Right lobe of liver (tissue), 6 donors: ENCODE results near the gene BNIP3. TPM values are rescaled to one million over a fixed set of nuclear protein-coding genes. Genes with fewer than 3 reads are reported as not detected.
"Not testable (repeated sequence)": the region's sequence is repeated elsewhere in the genome, so short reads cannot be mapped to it uniquely, and the experiment has no call there.

ENCODE experiments used
- ATAC-seq, 4 donors: fragments of 200-7000 bp; cut with Tn5 transposase; one replicate each; pipeline ENCODE4 v1.9.1; 2020; ENCODE audit warnings: mild to moderate bottlenecking in 4 of 4, moderate library complexity in 4 of 4
- DNase-seq, 3 donors: peaks; one replicate each; pipeline ENCODE4 v3.0.0-alpha.2; 2020
- H3K27ac ChIP-seq, 3 donors: fragments of 200-600 bp; one replicate each; pipeline ENCODE4 v1.8.0; 2022
- H3K27me3 ChIP-seq, 2 donors: fragments of 200-600 bp; one replicate each; pipeline ENCODE4 v1.8.0; 2022
- H3K36me3 ChIP-seq, 4 donors: fragments of 200-600 bp; sonication (generic) in 1 of 4; one replicate each; pipeline versions ENCODE4 v1.5.1 to v1.8.0; 2017 to 2022; ENCODE audit warnings: control low read depth in 1 of 4
- H3K4me1 ChIP-seq, 4 donors: fragments of 200-600 bp; sonication (generic) in 1 of 4; one replicate each; pipeline versions ENCODE4 v1.5.1 to v1.8.0; 2017 to 2022; ENCODE audit warnings: control low read depth in 1 of 4
- H3K4me3 ChIP-seq, 3 donors: fragments of 200-600 bp; one replicate each; pipeline ENCODE4 v1.8.0; 2022
- H3K9me3 ChIP-seq, 4 donors: fragments of 200-600 bp; sonication (generic) in 1 of 4; one replicate each; pipeline versions ENCODE4 v1.5.1 to v1.8.0; 2017 to 2022; ENCODE audit warnings: control low read depth in 1 of 4
- CTCF ChIP-seq, 4 donors: fragments of 200-600 bp in 3 of 4; fragments of 450-650 bp in 1 of 4; IDR thresholded peaks; one replicate each; pipeline versions ENCODE4 v1.5.1 to v1.8.0; 2016 to 2022; ENCODE audit warnings: antibody characterized with exemption in 4 of 4, mild to moderate bottlenecking in 2 of 4
- POLR2A ChIP-seq: fragments of 450-650 bp; IDR thresholded peaks from one replicate; pipeline ENCODE4 v1.6.1; 2017; ENCODE audit warnings: antibody characterized with exemption, mild to moderate bottlenecking
- WGBS: methylation state at CpG from one replicate; pipeline ENCODE4 v1.1.6; 2018; ENCODE audit warnings: low coverage, low lambda C conversion rate; ENCODE audit not compliant: insufficient coverage; ENCODE audit errors: missing lambda C conversion rate; 5-methylcytosine and 5-hydroxymethylcytosine counted together
- intact Hi-C, 2 donors: fragments of 100-400 bp; cut with DNase I; formaldehyde crosslinking; loops; one replicate each; pipeline versions ENCODE4 v1.11.2 to v1.14.1; 2022
- total RNA-seq, 6 experiments: library from RNA; depleted of rRNA in 2 of 6; stranded (reverse); fragments of >200 nt in 2 of 6; fragmentation: NEBNext Ultra II Directional in 3 of 6; extraction: Animal tissue kit (Norgen Biotek cat#: 25700) in 3 of 6; gene quantifications; one replicate each; pipeline versions ENCODE4 v1.1.0 to v1.2.4, GENCODE V29; 2016 to 2023
- donor health status: DM: no; HTN: yes; CAD: no.
- donor health status: DM: no; HTN: no; CAD: no.
- donor health status: DM: no; HTN: no; CAD: no.
- donor health status: DM: no; HTN: yes; CAD: no.
- donor health status: DM: no; HTN: yes; CAD: no.

Gene BNIP3
- total RNA-seq, 6 experiments from 2014 or later = 87.7 to 373 (median 102) TPM

GRCh38 chr10:131923038-131923756 lies 58.5 kb downstream of the BNIP3 start:
- Histone ChIP-seq H3K27me3 (no peaks in the 10 kb centered on the region), H3K36me3 (no peaks in the 10 kb centered on the region), H3K4me3 (no peak overlapping the region), H3K27ac (no peak overlapping the region), H3K9me3 (no peaks in the 10 kb centered on the region), H3K4me1 (no peaks in the 10 kb centered on the region)
- WGBS = 84% methylated on average over 6 of the region's 11 CpGs
- DNase-seq (no peak), ATAC-seq (no peak)
- intact Hi-C loops = no loop called here
- TF ChIP-seq POLR2A (no peak), CTCF (IDR thresholded peaks at IDR 0.05) (no peak)

GRCh38 chr10:131921184-131921583 lies 60.5 kb downstream of the BNIP3 start:
- H3K4me3 ChIP-seq = no peak overlapping the region
- H3K27me3 ChIP-seq = no peaks in the 10 kb centered on the region
- no peaks in the 10 kb centered on the region for H3K4me1 ChIP-seq
- peak in 1 of 3 donors; percentile 36 for DNase-seq
- peak in 1 of 4 donors; percentile 14 for ATAC-seq
- TF ChIP-seq POLR2A (no peak), CTCF (IDR thresholded peaks at IDR 0.05) (no peak)
- WGBS = 80% methylated on average over 8 of the region's 8 CpGs
- H3K9me3 ChIP-seq = no peaks in the 10 kb centered on the region
- intact Hi-C loops = no loop called here
- no peak overlapping the region for H3K27ac ChIP-seq
- no peaks in the 10 kb centered on the region for H3K36me3 ChIP-seq

- H3K27ac ChIP-seq = no peak overlapping the region
- H3K27me3 ChIP-seq = no peaks in the 10 kb centered on the region
- H3K4me1 ChIP-seq = no peaks in the 10 kb centered on the region
- no peak overlapping the region for H3K4me3 ChIP-seq
- ATAC-seq = no peak
- TF ChIP-seq CTCF (IDR thresholded peaks at IDR 0.05) (no peak), POLR2A (no peak)
- no peaks in the 10 kb centered on the region for H3K9me3 ChIP-seq
- 86% methylated on average over 5 of the region's 5 CpGs for WGBS
- DNase-seq = no peak
- intact Hi-C loops = no loop called here
- H3K36me3 ChIP-seq = no peaks in the 10 kb centered on the region
Measured at GRCh38 chr10:131920693-131921092, 61.0 kb downstream of the BNIP3 start.

- ATAC-seq (no peak), DNase-seq (no peak)
- Histone ChIP-seq H3K9me3 (no peaks in the 10 kb centered on the region), H3K27ac (no peak overlapping the region), H3K4me3 (no peak overlapping the region), H3K36me3 (no peaks in the 10 kb centered on the region), H3K27me3 (no peaks in the 10 kb centered on the region), H3K4me1 (no peaks in the 10 kb centered on the region)
- intact Hi-C loops = no loop called here
- 89% methylated on average over 7 of the region's 11 CpGs for WGBS
- TF ChIP-seq POLR2A (no peak), CTCF (IDR thresholded peaks at IDR 0.05) (no peak)
Measured at GRCh38 chr10:131920151-131920550, 61.6 kb downstream of the BNIP3 start.

- DNase-seq, H3K4me1 ChIP-seq, H3K27me3 ChIP-seq, H3K9me3 ChIP-seq, H3K36me3 ChIP-seq, H3K27ac ChIP-seq, ATAC-seq, intact Hi-C loops, H3K4me3 ChIP-seq: not testable (repeated sequence)
- WGBS = 91% methylated on average over 14 of the region's 14 CpGs
Measured at GRCh38 chr10:131919461-131919860, 62.3 kb downstream of the BNIP3 start.

Other genes with a start within 250 kb of the BNIP3 start
- 10 to 100 TPM; 10.9 to 16.6 (median 14.3) TPM for gene PPP2R2D, start 80.9 kb downstream of the BNIP3 start, total RNA-seq
- under 1 TPM; 0.06 to 0.22 (median 0.18) TPM for gene JAKMIP3, start 84.0 kb upstream of the BNIP3 start, total RNA-seq
- gene DPYSL4, start 205.0 kb upstream of the BNIP3 start, total RNA-seq = under 1 TPM in 3 of 6 experiments, not detected in 3; 0.24 to 0.31 (median 0.25) TPM